Measurements from ENCODE around the gene PPP4C. TPM values are rescaled to one million over a fixed set of nuclear protein-coding genes. Genes with fewer than 3 reads are reported as not detected.

The PPP4C gene
- total and polyA plus RNA-seq, 2 of the 8 experiments (the other 6 are each of a cell fraction or from before 2014, with no cell fraction given): 148 to 298 TPM

GRCh38 chr16:30054451-30054850, 21.3 kb upstream of the PPP4C start:
- Histone ChIP-seq H3K4me1 (replicated peaks in 1 of 4; ENCODE audit: control insufficient read depth in 3 of 4, insufficient read depth in 4 of 4, low read length in 3 of 4) (peaks cover 0 to 4% (median 2%) of the 10 kb centered on the region in 4 experiments; a peak in 3 of 7 replicates), H3K27me3 (replicated peaks in 1 of 4; ENCODE audit: control insufficient read depth in 3 of 4, extremely low read depth in 1 of 4, insufficient read depth in 3 of 4, low read length in 3 of 4) (peaks cover 0 to 5% (median 2%) of the 10 kb centered on the region in 4 experiments; a peak in 2 of 7 replicates), H3K4ac (replicated peaks; ENCODE audit: insufficient read length, low read depth, low read length) (no peak overlapping the region), H3K4me3 (ENCODE audit: extremely low read depth in 1 of 4, insufficient read depth in 2 of 4, low read depth in 3 of 4, low read length in 4 of 4) (no peak overlapping the region; a peak in 1 of 8 replicates), H3K79me1 (ENCODE audit: low read depth, low read length) (no peaks in the 10 kb centered on the region), H2AFZ (ENCODE audit: low read length) (no peak overlapping the region), H3K9ac (replicated peaks in 1 of 4; ENCODE audit: extremely low read depth in 1 of 4, low read depth in 3 of 4, low read length in 3 of 4) (no peak overlapping the region), H4K8ac (ENCODE audit: extremely low read depth, insufficient read depth, low read length) (no peak overlapping the region), H3K4me2 (ENCODE audit: insufficient read depth in 1 of 2, low read depth in 2 of 2, low read length in 2 of 2) (no peak overlapping the region; a peak in 1 of 4 replicates), H2BK12ac (ENCODE audit: low read depth, low read length) (no peak overlapping the region), H4K5ac (ENCODE audit: insufficient read length, low read depth, low read length) (no peak overlapping the region), H3K9me3 (ENCODE audit: insufficient read depth in 2 of 2, low read depth in 1 of 2, low read length in 1 of 2) (no peaks in the 10 kb centered on the region), H4K20me1 (replicated peaks in 1 of 2; ENCODE audit: control insufficient read depth in 1 of 2, insufficient read depth in 2 of 2, low read length in 2 of 2) (no peaks in the 10 kb centered on the region), H3K18ac (ENCODE audit: extremely low read depth, low read length) (no peak overlapping the region), H4K91ac (replicated peaks; ENCODE audit: insufficient read length, low read length) (no peak overlapping the region), H3K27ac (ENCODE audit: low read depth, low read length) (no peak overlapping the region), H3K23me2 (ENCODE audit: low read depth, low read length) (peaks cover 6% of the 10 kb centered on the region), H2BK15ac (ENCODE audit: low read length) (no peak overlapping the region), H3K14ac (ENCODE audit: insufficient read length) (no peak overlapping the region), H3K36me3 (ENCODE audit: control insufficient read depth in 2 of 4, insufficient read depth in 4 of 4, low read length in 3 of 4) (no peaks in the 10 kb centered on the region), H2BK5ac (ENCODE audit: low read depth, low read length) (no peak overlapping the region), H2AK5ac (ENCODE audit: low read depth, low read length) (no peak overlapping the region), H2BK120ac (replicated peaks; ENCODE audit: low read depth, low read length) (no peak overlapping the region), H3K79me2 (ENCODE audit: control insufficient read depth in 1 of 2, insufficient read depth in 2 of 2, low read length in 2 of 2) (no peaks in the 10 kb centered on the region), H3K23ac (ENCODE audit: insufficient read length) (no peak overlapping the region), H3K56ac (replicated peaks; ENCODE audit: insufficient read length, low read depth, low read length) (no peak overlapping the region), H2BK20ac (ENCODE audit: low read length) (no peak overlapping the region)
- CTCF ChIA-PET (ENCODE audit: partially characterized antibody): interaction anchor here (0.9 to 3.6 kb wide), 17 partner anchors 9 to 355 kb away, joined by 3 to 17 read pairs (median 7); partner anchors contain the start of genes ALDOA, TBX6 and TLCD3B
- no peak for FAIRE-seq
- WGBS, 2 experiments (ENCODE audit: extremely low coverage in 1 of 2, insufficient coverage in 1 of 2, insufficient read length in 1 of 2, insufficient replicate concordance in 2 of 2, low coverage in 1 of 2, low lambda C conversion rate in 2 of 2, missing lambda C conversion rate in 1 of 2): 81% methylated on average over 5 of the region's 8 CpGs; no CpG with 5 or more reads in 1 of the 2 experiments
- POLR2A ChIA-PET (ENCODE audit: partially characterized antibody): interaction anchor here (1.0 to 7.6 kb wide), 3 partner anchors 12 to 39 kb away, joined by 5 to 88 read pairs (median 7); partner anchors contain the start of gene ALDOA
- no peak for TF ChIP-seq E2F6 (IDR thresholded peaks at IDR 0.05)
- TF ChIP-seq JUN (IDR thresholded peaks at IDR 0.05; ENCODE audit: low read depth, low read length): no peak
- TF ChIP-seq CREB1 (IDR thresholded peaks at IDR 0.05): no peak
- TF ChIP-seq EGR1 (IDR thresholded peaks at IDR 0.05; ENCODE audit: borderline replicate concordance, low read depth, low read length): no peak
- no peak for TF ChIP-seq YY1 (IDR thresholded peaks at IDR 0.05; ENCODE audit: low read depth, low read length)
- TF ChIP-seq TCF12 (IDR thresholded peaks at IDR 0.05; ENCODE audit: low read depth, low read length): no peak
- TF ChIP-seq TBP (IDR thresholded peaks at IDR 0.05; ENCODE audit: low read depth, low read length): no peak
- TF ChIP-seq ASH2L (IDR thresholded peaks at IDR 0.05; ENCODE audit: low read length): no peak
- TF ChIP-seq NANOG (IDR thresholded peaks at IDR 0.05; ENCODE audit: insufficient read depth, low read depth, low read length, poor library complexity, severe bottlenecking): no peak
- no peak for TF ChIP-seq RNF2 (IDR thresholded peaks at IDR 0.05; ENCODE audit: borderline replicate concordance, low read depth, low read length, missing control alignments, poor library complexity, severe bottlenecking)
- TF ChIP-seq BCL11A (IDR thresholded peaks at IDR 0.05; ENCODE audit: low read depth in 2 of 2, low read length in 2 of 2): no peak
- no peak for TF ChIP-seq RFX5 (IDR thresholded peaks at IDR 0.05; ENCODE audit: borderline replicate concordance, low read depth, low read length)
- TF ChIP-seq KDM4A (IDR thresholded peaks at IDR 0.05; ENCODE audit: low read depth, low read length, severe bottlenecking): no peak
- no peak for DNase-seq (ENCODE audit: low read depth in 1 of 2, low spot score in 2 of 2)
